ENCODE results near the gene CES4A. TPM values are rescaled to one million over a fixed set of nuclear protein-coding genes. Genes with fewer than 3 reads are reported as not detected.

Gene CES4A
- total RNA-seq, 1 donor from 2014 or later = 0.22 TPM

DNA sequence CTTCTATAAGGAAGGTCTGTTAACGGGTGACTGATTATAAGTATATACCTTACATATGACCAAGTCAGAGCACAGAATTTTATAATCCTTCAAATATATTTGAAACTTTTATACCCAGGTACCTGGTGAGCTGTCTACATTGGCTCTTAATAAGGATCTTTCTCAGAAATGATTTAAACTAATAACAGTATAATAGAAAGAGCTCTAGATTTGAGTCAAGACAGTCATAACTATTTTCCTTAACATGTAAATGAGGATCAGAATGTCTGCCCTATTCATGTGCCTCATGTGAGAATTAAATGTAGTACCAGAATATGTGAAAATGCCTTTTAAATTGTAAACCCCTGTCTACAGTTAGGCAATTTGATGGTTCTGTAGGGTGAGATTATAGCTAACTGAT is 55.0 kb downstream of the CES4A start:
- H3K79me2 ChIP-seq (ENCODE audit: low read depth) = peaks cover 51% of the 10 kb centered on the region
- Mint-ChIP-seq H3K9me3 (no peaks in the 10 kb centered on the region), H3K4me3 (no peak overlapping the region), H3K27ac (no peak overlapping the region), H3K36me3 (peaks cover 5% of the 10 kb centered on the region), H3K4me1 (no peaks in the 10 kb centered on the region), H3K27me3 (ENCODE audit: insufficient read depth, low read depth) (peaks cover 6% of the 10 kb centered on the region)
- H3K9ac ChIP-seq = no peak overlapping the region
- no peak overlapping the region for H3K4me2 ChIP-seq
- no peaks in the 10 kb centered on the region for H3K27me3 ChIP-seq
- no peaks in the 10 kb centered on the region for H3K36me3 ChIP-seq
- no peaks in the 10 kb centered on the region for H3K9me3 ChIP-seq (ENCODE audit: low read depth)
- no peak overlapping the region for H3K27ac ChIP-seq
- no peak for DNase-seq (ENCODE audit: low spot score)
- TF ChIP-seq EZH2 (IDR thresholded peaks at IDR 0.05) (no peak), EZH2phosphoT487 (IDR thresholded peaks at IDR 0.05) (no peak)
- TF ChIP-seq, protein P1, sequence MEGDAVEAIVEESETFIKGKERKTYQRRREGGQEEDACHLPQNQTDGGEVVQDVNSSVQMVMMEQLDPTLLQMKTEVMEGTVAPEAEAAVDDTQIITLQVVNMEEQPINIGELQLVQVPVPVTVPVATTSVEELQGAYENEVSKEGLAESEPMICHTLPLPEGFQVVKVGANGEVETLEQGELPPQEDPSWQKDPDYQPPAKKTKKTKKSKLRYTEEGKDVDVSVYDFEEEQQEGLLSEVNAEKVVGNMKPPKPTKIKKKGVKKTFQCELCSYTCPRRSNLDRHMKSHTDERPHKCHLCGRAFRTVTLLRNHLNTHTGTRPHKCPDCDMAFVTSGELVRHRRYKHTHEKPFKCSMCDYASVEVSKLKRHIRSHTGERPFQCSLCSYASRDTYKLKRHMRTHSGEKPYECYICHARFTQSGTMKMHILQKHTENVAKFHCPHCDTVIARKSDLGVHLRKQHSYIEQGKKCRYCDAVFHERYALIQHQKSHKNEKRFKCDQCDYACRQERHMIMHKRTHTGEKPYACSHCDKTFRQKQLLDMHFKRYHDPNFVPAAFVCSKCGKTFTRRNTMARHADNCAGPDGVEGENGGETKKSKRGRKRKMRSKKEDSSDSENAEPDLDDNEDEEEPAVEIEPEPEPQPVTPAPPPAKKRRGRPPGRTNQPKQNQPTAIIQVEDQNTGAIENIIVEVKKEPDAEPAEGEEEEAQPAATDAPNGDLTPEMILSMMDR (IDR thresholded peaks at IDR 0.05) = no peak
- no peak overlapping the region for H3K4me3 ChIP-seq
- H2AFZ ChIP-seq (replicated peaks) = no peak overlapping the region
- H4K20me1 ChIP-seq (ENCODE audit: low read depth) = peaks cover 18% of the 10 kb centered on the region
- H3F3A ChIP-seq (ENCODE audit: low read depth) = no peaks in the 10 kb centered on the region
- no peaks in the 10 kb centered on the region for H3K4me1 ChIP-seq

DNA sequence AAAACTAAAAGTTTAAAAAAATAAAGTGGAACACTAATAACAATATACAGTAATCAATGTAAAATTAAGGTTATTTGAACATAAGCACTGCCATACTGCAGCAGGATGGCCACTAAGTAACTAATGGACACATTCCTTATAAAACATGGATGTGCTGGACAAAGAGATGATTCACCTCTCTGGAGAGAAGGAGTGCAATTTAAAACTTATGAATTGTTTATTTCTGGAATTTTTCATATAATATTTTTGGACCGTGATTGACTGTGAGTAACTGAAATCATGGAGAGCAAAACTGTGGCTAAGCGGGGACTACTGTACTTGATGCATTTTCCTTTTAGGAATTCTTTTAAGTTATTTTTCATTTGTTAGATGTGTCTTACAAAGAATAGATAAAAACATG is 62.4 kb downstream of the CES4A start:
- Histone ChIP-seq H3K4me1 (no peaks in the 10 kb centered on the region), H4K20me1 (ENCODE audit: low read depth) (peaks cover 9% of the 10 kb centered on the region), H3K79me2 (ENCODE audit: low read depth) (peaks cover 12% of the 10 kb centered on the region), H3K27me3 (no peaks in the 10 kb centered on the region), H3K4me2 (no peak overlapping the region), H2AFZ (replicated peaks) (no peak overlapping the region), H3K36me3 (no peaks in the 10 kb centered on the region), H3K4me3 (no peak overlapping the region), H3F3A (ENCODE audit: low read depth) (no peaks in the 10 kb centered on the region), H3K9ac (no peak overlapping the region), H3K9me3 (ENCODE audit: low read depth) (no peaks in the 10 kb centered on the region), H3K27ac (no peak overlapping the region)
- no peak for DNase-seq (ENCODE audit: low spot score)
- Mint-ChIP-seq H3K36me3 (peaks cover 8% of the 10 kb centered on the region), H3K27me3 (ENCODE audit: insufficient read depth, low read depth) (no peaks in the 10 kb centered on the region), H3K4me1 (no peaks in the 10 kb centered on the region), H3K27ac (no peak overlapping the region), H3K9me3 (no peaks in the 10 kb centered on the region), H3K4me3 (no peak overlapping the region)
- TF ChIP-seq EZH2 (IDR thresholded peaks at IDR 0.05) (no peak), EZH2phosphoT487 (IDR thresholded peaks at IDR 0.05) (no peak)
- TF ChIP-seq, protein P1 (IDR thresholded peaks at IDR 0.05) = no peak

DNA sequence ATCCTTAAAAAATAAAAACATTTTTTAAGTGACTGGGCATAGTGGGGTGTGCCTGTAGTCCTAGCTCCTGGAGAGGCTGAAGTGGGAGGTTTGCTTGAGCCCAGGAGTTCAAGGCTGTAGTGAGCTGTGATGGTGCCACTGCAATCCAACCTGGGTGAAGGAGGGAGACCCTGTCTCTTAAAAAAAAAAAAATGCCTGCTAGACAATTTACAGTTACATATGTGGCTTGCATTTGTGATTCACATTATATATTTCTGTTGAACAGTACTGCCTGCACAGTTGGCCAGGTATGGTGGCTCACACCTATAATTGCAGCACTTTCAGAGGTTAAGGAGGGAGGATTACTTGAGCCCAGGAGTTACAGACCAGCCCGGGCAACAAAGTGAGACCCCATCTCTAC is 64.0 kb downstream of the CES4A start:
- TF ChIP-seq EZH2 (IDR thresholded peaks at IDR 0.05) = no peak
- TF ChIP-seq, protein P1 (IDR thresholded peaks at IDR 0.05) = no peak
- TF ChIP-seq EZH2phosphoT487 (IDR thresholded peaks at IDR 0.05) = no peak
- H3K79me2 ChIP-seq (ENCODE audit: low read depth) = peaks cover 20% of the 10 kb centered on the region
- H3K27ac ChIP-seq = no peak overlapping the region
- Mint-ChIP-seq H3K4me3 (no peak overlapping the region), H3K4me1 (no peaks in the 10 kb centered on the region), H3K36me3 (peaks cover 11% of the 10 kb centered on the region), H3K27me3 (ENCODE audit: insufficient read depth, low read depth) (no peaks in the 10 kb centered on the region), H3K27ac (no peak overlapping the region), H3K9me3 (no peaks in the 10 kb centered on the region)
- no peaks in the 10 kb centered on the region for H3K9me3 ChIP-seq (ENCODE audit: low read depth)
- no peaks in the 10 kb centered on the region for H3K4me1 ChIP-seq
- DNase-seq (ENCODE audit: low spot score) = no peak
- peaks cover 9% of the 10 kb centered on the region for H4K20me1 ChIP-seq (ENCODE audit: low read depth)
- no peak overlapping the region for H3K4me3 ChIP-seq
- H3K4me2 ChIP-seq = no peak overlapping the region
- no peak overlapping the region for H3K9ac ChIP-seq
- H2AFZ ChIP-seq (replicated peaks) = no peak overlapping the region
- no peaks in the 10 kb centered on the region for H3K27me3 ChIP-seq
- H3K36me3 ChIP-seq = no peaks in the 10 kb centered on the region
- no peaks in the 10 kb centered on the region for H3F3A ChIP-seq (ENCODE audit: low read depth)
